NT2/D1 (cell line): ENCODE measurements around the gene ELAPOR1.

Experiments used
- SUZ12 ChIP-seq: IDR thresholded peaks from 2 replicates; pipeline ENCODE4 v1.6.1; 2011; ENCODE audit not compliant: insufficient read length, insufficient read depth; ENCODE audit errors: extremely low read depth
- YY1 ChIP-seq: IDR thresholded peaks from 2 replicates; pipeline ENCODE4 v1.6.1; 2011; ENCODE audit not compliant: insufficient read length, insufficient read depth
- ZNF274 ChIP-seq: IDR thresholded peaks from 2 replicates; pipeline ENCODE4 v1.6.1; 2011; ENCODE audit warnings: mild to moderate bottlenecking, low read depth, low read length

DNA sequence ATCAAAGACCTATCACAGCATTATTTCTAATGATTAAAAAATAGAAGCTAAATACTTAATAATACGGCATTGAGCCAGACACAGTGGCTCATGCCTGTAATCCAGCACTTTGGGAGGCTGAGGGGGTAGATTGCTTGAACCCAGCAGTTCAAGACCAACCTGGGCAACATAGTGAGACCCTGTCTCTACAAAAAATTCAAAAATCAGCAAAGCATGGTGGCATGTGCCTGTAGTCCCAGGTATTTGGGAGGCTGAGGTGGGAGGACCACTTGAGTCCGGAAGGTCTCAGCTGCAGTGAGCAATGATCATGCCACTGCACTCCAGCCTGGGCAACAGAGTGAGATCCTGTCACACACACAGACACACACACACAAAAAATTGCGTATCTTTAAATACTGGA is 48.8 kb upstream of the ELAPOR1 start:
- TF ChIP-seq SUZ12: no peak
- TF ChIP-seq YY1: no peak
- no peak for TF ChIP-seq ZNF274
